GM12801 (cell line): ENCODE measurements around the gene SNRNP70.

ENCODE experiments used
- CTCF ChIP-seq: IDR thresholded peaks from one replicate; pipeline ENCODE4 v1.5.1; 2011; ENCODE audit warnings: control low read depth; ENCODE audit not compliant: insufficient read length; ENCODE audit errors: extremely low read depth

SNRNP70 gene

GRCh38 chr19:49133621-49134454, 48.6 kb downstream of the SNRNP70 start:
- no peak for TF ChIP-seq CTCF

GRCh38 chr19:49135686-49136085, 50.4 kb downstream of the SNRNP70 start:
- TF ChIP-seq CTCF, result no peak

GRCh38 chr19:49136771-49137171, 51.5 kb downstream of the SNRNP70 start:
- no peak for TF ChIP-seq CTCF

GRCh38 chr19:49140951-49141350, 55.7 kb downstream of the SNRNP70 start:
- TF ChIP-seq CTCF, result no peak

- no peak for TF ChIP-seq CTCF
These were observed 56.1 kb downstream of the SNRNP70 start for GRCh38 chr19:49141352-49141751.

- no peak for TF ChIP-seq CTCF
These were observed 57.6 kb downstream of the SNRNP70 start for GRCh38 chr19:49142866-49143335.

GRCh38 chr19:49145573-49146407, 60.5 kb downstream of the SNRNP70 start:
- TF ChIP-seq CTCF, result no peak
